ENCODE data around the gene FGD3.
A peak's percentile ranks its signal among the peaks of the same experiment; 100 is the strongest.

Gene FGD3

GRCh38 chr9:92964607-92965060 is 17.3 kb downstream of the FGD3 start:
- Mint-ChIP-seq H3K27ac (peak overlapping the region; percentile 99), H3K4me3 (peak overlapping the region; percentile 86), H3K27me3 (no peaks in the 10 kb centered on the region), H3K4me1 (peaks cover 62% of the 10 kb centered on the region), H3K9me3 (peaks cover 13% of the 10 kb centered on the region), H3K36me3 (peaks cover 63% of the 10 kb centered on the region)
- CTCF ChIA-PET = interaction anchor here (1.6 kb wide), 1 partner anchor 9 kb away, joined by 9 read pairs; no protein-coding TSS in a partner anchor
- no peak for DNase-seq

DNA sequence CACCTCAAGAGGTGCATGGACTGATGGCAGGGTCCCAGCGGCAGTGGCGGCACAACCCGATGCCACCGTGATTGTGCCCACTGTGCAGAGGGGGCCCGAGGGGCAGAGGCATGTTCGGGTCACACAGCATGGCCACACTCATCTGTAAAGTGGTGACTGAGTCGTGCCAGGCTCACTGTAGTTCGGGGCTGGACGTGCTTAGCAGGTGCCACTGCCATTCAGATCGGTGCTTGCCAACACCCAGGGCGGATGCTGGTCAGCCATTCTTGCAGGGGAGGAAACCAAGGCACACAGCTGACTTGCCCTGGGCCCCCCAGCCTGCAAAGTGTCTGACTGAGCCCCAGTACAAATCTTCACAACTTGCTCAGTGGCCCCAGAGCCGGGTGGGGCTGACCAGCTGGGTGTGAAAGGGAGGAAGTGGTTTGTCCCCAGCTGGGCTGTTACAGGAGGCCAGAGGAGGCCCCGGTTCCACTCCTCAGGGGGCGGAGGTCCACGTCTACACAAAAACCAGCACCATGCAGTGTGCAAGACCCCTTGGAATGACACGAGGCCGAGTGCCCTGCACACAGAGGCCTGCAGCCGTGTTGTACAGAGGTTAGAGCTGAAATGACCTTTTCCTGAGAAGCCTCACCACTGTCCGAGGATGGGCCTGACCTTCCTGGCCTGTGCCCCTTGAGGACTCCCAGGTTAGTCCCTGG is 17.9 kb downstream of the FGD3 start:
- Mint-ChIP-seq H3K27ac (peak overlapping the region; percentile 99), H3K36me3 (peaks cover 64% of the 10 kb centered on the region), H3K27me3 (no peaks in the 10 kb centered on the region), H3K4me3 (peak overlapping the region; percentile 86), H3K9me3 (peaks cover 10% of the 10 kb centered on the region), H3K4me1 (peaks cover 62% of the 10 kb centered on the region)
- CTCF ChIA-PET = interaction anchor here (1.1 to 1.6 kb wide), 2 partner anchors 9 to 11 kb away, joined by 3 to 9 read pairs; no protein-coding TSS in a partner anchor
- DNase-seq = peak; percentile 62

DNA sequence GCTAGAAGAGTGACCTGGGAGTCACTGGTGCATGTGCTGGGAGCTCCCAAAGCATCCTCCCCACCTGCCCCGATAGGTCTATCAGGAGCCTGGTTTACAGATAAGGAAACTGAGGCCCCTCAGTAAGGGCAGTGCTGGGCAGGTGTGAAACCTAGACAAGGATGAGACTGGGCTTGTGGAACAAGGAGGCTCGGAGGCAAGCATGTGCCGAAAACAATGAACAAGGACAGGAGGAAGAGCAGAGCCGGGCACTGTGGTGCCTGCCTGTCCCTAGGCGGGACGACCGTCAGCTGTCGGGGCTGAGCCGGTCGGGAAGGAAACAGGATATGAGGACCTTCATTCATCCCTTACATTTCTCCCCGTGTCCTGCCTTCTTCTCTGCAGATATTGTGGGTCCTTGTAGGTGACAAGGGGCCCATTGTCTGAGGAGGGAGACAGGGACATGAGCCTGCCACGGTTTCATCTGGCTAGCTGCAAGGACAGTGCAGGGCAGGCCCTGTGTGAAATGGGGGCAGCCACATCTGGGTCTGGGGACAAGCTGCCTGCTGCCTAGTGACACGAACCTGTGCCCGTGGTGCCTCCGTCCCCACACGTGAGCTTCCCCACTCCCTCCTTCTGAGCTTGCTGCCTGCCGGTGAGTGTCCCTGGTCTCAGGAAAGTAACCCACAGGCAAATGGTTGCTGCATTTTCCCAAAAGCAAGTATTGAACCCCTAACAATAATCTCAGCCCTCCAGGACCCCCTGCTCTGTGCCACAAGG is 18.6 kb downstream of the FGD3 start:
- no peak for DNase-seq

GRCh38 chr9:92966518-92966800 is 19.1 kb downstream of the FGD3 start:
- DNase-seq = no peak
- no peaks in the 10 kb centered on the region for H3K27me3 Mint-ChIP-seq
- CTCF ChIA-PET = interaction anchor here (0.6 to 2.8 kb wide), 5 partner anchors 9 to 133 kb away, joined by 3 to 12 read pairs (median 5); no protein-coding TSS in a partner anchor
- H3K27ac Mint-ChIP-seq = peak overlapping the region; percentile 99
- H3K9me3 Mint-ChIP-seq = peaks cover 7% of the 10 kb centered on the region
- H3K4me3 Mint-ChIP-seq = peak overlapping the region; percentile 86
- peaks cover 65% of the 10 kb centered on the region for H3K4me1 Mint-ChIP-seq
- peaks cover 64% of the 10 kb centered on the region for H3K36me3 Mint-ChIP-seq

More for the DNA sequence above, 18.6 kb downstream of the FGD3 start:
- Mint-ChIP-seq H3K36me3 (peaks cover 66% of the 10 kb centered on the region), H3K9me3 (peaks cover 10% of the 10 kb centered on the region), H3K4me3 (peak overlapping the region; percentile 86), H3K27me3 (no peaks in the 10 kb centered on the region), H3K27ac (peak overlapping the region; percentile 99), H3K4me1 (peaks cover 65% of the 10 kb centered on the region)
- CTCF ChIA-PET = interaction anchor here (0.6 to 2.8 kb wide), 5 partner anchors 10 to 133 kb away, joined by 3 to 12 read pairs (median 3); no protein-coding TSS in a partner anchor

DNA sequence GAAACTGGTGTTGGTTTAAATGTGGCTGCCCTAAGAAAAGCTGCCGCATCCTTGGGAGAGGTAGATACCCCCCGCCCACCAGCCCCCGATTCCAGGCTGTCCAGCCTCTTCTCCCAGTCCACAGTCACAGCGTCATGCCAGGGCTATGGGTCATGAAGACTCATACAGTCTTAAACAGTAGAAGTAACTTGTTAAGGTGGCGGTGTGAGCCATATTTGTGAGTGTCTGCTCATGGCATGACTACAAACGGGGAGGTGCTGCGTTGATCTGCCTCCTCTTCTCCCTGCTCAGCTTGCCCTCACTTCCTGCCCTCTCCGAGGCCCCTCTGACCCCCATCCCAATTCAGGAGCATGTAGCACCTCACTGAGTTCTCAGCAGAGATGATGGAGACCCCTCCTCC is 20.8 kb downstream of the FGD3 start:
- no peaks in the 10 kb centered on the region for H3K9me3 Mint-ChIP-seq
- peak overlapping the region; percentile 99 for H3K27ac Mint-ChIP-seq
- peak; percentile 54 for DNase-seq
- H3K27me3 Mint-ChIP-seq = no peaks in the 10 kb centered on the region
- H3K4me1 Mint-ChIP-seq = peaks cover 68% of the 10 kb centered on the region
- CTCF ChIA-PET = interaction anchor here (2.8 kb wide), 1 partner anchor 18 kb away, joined by 12 read pairs; no protein-coding TSS in a partner anchor
- peaks cover 68% of the 10 kb centered on the region for H3K36me3 Mint-ChIP-seq
- peak overlapping the region; percentile 86 for H3K4me3 Mint-ChIP-seq

DNA sequence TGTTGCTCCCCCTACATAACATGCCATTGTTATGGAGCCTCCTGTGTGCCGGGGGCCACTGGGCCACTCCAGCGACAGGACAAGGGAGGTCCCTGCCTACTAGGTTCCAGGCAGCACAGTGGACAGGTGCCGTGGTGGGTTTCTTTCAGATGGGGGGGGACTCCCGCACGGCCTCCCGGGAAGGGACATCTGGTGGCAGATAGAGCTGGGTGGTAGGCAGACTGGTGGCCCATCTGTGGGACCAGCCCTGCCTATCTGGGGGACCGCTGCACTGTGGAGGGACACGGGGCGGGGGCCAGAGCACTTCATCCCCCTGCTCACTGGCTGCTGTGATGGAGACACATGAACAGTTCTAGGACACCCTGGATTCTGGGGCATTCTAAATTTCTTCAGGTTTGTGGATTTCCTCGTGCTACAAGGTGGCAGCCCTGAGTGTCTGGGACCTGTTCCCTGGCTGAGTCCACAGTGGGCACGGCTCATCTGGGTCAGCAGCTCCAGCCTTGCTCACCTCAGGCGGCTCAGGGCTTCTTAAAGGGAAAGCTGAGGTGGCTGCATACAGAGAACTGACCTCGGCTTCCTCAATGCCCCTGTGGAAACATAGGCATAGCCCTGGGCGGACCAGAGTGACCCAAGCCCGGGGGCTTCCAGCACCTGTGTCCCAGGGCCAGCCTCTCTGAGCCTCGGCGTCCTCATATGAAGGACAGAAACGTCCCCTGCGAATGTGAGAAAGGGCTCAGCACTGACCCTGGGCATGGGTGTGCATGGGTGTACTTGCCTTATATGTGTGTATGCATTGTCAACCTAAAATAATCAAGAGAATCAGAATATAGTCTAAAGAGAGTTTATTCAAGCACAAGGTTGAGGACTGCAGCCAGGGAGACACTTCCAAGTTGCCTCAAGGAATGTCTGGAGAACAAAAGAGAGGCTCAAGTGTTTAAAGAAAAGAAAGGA is 22.5 kb downstream of the FGD3 start:
- Mint-ChIP-seq H3K36me3 (peaks cover 75% of the 10 kb centered on the region), H3K27me3 (no peaks in the 10 kb centered on the region), H3K9me3 (no peaks in the 10 kb centered on the region), H3K27ac (peak overlapping the region; percentile 99), H3K4me3 (peak overlapping the region; percentile 86), H3K4me1 (peaks cover 79% of the 10 kb centered on the region)
- CTCF ChIA-PET = interaction anchor here (0.9 kb wide), 1 partner anchor 18 kb away, joined by 3 read pairs; no protein-coding TSS in a partner anchor
- DNase-seq = no peak

DNA sequence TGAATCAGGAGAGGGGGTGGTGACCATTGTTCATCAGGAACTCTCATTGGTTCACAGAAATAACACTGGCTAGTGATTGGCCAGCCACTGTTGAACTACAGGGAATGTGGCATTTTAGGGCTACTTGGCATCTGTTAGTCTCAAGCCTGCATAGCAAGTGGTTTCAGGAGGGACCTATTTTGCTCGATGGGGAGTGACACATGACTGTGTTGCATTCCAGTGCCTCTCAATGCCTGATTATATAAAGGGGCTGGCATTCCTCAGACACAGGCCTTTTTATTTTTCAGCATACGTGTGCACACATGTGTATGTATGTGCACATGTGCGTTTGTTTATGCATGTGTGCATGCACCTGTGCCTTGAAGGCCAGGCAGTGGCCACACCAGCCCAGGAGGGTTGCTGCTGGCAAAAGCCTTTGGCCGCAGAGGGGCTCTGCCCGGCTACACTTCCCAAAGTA is 23.2 kb downstream of the FGD3 start:
- Mint-ChIP-seq H3K27ac (peak overlapping the region; percentile 99), H3K9me3 (no peaks in the 10 kb centered on the region), H3K4me1 (peaks cover 84% of the 10 kb centered on the region), H3K27me3 (no peaks in the 10 kb centered on the region), H3K4me3 (peak overlapping the region; percentile 86), H3K36me3 (peaks cover 74% of the 10 kb centered on the region)
- CTCF ChIA-PET = interaction anchor here (1.9 kb wide), 1 partner anchor 14 kb away, joined by 6 read pairs; no protein-coding TSS in a partner anchor
- DNase-seq = no peak

- Mint-ChIP-seq H3K36me3 (peaks cover 72% of the 10 kb centered on the region), H3K4me3 (peak overlapping the region; percentile 50), H3K27ac (peak overlapping the region; percentile 99), H3K9me3 (no peaks in the 10 kb centered on the region), H3K4me1 (peaks cover 90% of the 10 kb centered on the region), H3K27me3 (no peaks in the 10 kb centered on the region)
- CTCF ChIA-PET = interaction anchor here (1.9 kb wide), 1 partner anchor 14 kb away, joined by 6 read pairs; no protein-coding TSS in a partner anchor
- no peak for DNase-seq
Observed at GRCh38 chr9:92971121-92971520, 23.8 kb downstream of the FGD3 start.

DNA sequence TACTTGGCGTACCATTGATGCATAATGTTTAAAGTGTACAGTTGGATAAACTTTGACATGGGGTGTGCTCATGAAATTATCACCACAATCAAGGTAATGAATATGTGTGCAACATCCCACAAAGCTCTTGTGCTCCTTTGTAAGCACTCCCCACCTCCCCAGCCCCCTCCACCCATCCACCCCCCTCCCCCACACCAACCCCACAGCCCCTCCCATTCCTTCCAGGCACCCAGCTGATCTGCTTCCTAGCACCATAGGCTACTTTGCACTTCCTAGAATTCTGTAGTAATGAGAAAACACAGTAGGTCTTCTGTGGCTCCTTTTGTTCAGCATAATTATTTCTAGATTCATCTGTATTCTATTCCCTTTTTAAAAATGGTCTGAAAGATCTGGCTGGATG is 24.5 kb downstream of the FGD3 start:
- Mint-ChIP-seq H3K9me3 (no peaks in the 10 kb centered on the region), H3K27ac (peak overlapping the region; percentile 74), H3K36me3 (peaks cover 69% of the 10 kb centered on the region), H3K27me3 (no peaks in the 10 kb centered on the region), H3K4me1 (peaks cover 95% of the 10 kb centered on the region), H3K4me3 (peak overlapping the region; percentile 29)
- CTCF ChIA-PET = interaction anchor here (1.9 kb wide), 1 partner anchor 15 kb away, joined by 6 read pairs; no protein-coding TSS in a partner anchor
- DNase-seq = no peak

DNA sequence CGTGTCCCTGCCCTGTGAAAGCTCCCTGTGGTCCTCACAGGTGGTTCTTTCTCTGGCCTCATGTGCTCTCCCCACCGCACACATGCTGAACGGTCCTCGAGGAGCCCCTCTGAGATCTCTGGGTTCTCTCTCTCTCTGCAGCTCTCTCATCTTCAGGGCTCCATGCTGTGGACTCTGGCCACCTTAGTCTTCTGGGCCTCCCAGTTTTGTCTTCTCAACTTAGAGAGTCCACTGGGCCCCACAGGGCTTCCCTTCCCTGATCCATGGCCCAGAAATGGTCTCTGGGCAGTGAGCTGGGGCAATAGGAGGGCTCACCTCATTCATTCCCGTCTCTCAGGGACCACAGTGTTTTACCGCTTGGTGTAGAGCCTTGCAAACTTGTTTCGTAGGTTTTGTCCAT is 26.4 kb downstream of the FGD3 start:
- no peak for DNase-seq
- Mint-ChIP-seq H3K27ac (peak overlapping the region; percentile 74), H3K27me3 (no peaks in the 10 kb centered on the region), H3K4me1 (peaks cover 93% of the 10 kb centered on the region), H3K4me3 (no peak overlapping the region), H3K9me3 (no peaks in the 10 kb centered on the region), H3K36me3 (peaks cover 67% of the 10 kb centered on the region)
- CTCF ChIA-PET = interaction anchor here (1.1 to 1.3 kb wide), 2 partner anchors 12 to 30 kb away, joined by 3 read pairs; no protein-coding TSS in a partner anchor

DNA sequence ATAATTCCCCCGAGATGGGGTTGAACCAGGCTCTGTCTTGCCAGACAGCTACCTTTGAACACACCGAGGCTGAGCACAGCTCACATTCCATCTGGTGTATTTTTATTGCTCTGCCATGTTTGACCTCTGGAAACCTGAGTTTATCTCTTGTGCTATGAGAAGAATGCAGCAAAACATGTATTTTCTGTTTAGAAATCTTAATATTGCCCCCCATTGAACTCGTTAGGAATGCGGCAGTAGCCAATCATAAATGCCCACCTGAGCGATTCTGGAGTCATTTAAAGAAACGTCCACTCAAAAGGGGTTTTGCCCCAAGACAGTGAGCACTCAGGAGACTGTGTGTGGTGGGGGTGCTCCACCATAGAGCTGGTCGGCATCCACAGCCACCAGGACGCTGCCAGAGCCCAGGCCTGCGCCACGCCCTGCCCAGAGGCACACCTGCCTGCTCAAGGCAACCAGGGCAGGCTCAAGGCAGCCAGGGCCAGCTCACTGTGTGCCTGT is 26.9 kb downstream of the FGD3 start:
- CTCF ChIA-PET = interaction anchor here (1.1 to 1.3 kb wide), 2 partner anchors 12 to 29 kb away, joined by 3 read pairs; no protein-coding TSS in a partner anchor
- peaks cover 93% of the 10 kb centered on the region for H3K4me1 Mint-ChIP-seq
- H3K4me3 Mint-ChIP-seq = no peak overlapping the region
- DNase-seq = no peak
- H3K36me3 Mint-ChIP-seq = peaks cover 71% of the 10 kb centered on the region
- H3K27me3 Mint-ChIP-seq = no peaks in the 10 kb centered on the region
- peak overlapping the region; percentile 12 for H3K27ac Mint-ChIP-seq
- H3K9me3 Mint-ChIP-seq = peaks cover 1% of the 10 kb centered on the region

DNA sequence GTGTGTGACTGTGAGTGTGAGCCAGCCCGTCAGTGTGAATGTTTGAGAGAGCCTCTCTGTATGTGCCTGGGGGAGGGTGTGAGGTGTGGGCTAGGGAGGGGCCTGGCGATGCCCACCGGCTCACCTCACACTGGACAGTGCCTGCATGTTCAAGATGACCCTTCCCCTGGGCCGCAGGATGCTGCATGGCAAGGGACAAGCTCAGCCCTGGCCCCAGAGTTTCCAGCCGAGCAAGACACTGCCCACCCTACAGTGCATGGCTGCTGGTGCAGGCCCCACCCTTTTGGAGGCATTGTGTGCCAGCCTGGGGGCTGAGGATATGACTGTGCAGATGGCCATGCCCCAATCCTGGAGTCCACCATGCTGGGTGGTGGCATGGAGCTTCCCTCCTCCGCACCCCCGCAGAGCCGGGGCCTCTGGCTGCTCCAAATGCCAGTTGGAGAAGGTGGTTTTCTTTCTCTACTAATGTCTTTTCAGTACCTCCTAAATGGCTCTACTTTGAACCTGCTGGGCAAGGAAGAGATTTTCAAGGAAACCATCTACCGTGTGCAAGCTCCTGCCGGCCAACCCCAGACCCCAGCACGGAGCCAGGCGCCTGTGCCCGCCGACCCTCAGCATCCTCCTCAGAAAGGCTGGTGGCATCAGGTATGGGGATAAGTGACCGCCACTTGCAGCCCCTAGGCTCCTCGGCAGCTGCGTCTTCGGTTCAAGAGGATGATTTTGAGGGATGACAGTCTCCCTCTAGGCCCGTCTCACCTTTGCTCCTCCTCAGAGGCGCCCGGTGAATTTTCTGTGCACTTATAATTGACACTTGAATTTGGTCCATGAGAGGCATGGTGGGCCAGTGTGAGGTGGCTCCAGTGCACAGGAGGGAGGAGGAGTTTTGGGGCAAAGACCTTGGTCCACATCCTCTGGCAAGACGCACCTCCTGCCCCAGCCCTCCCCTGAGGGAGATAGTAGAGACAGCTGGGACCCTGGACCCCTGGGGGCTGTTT is 27.7 kb downstream of the FGD3 start:
- Mint-ChIP-seq H3K36me3 (peaks cover 70% of the 10 kb centered on the region), H3K9me3 (peaks cover 3% of the 10 kb centered on the region)

More for the DNA sequence above, 27.7 kb downstream of the FGD3 start:
- CTCF ChIA-PET = interaction anchor here (1.1 to 1.3 kb wide), 3 partner anchors 9 to 28 kb away, joined by 3 read pairs; no protein-coding TSS in a partner anchor
- H3K4me3 Mint-ChIP-seq = no peak overlapping the region
- no peaks in the 10 kb centered on the region for H3K27me3 Mint-ChIP-seq
- peaks cover 93% of the 10 kb centered on the region for H3K4me1 Mint-ChIP-seq
- no peak for DNase-seq
- peak overlapping the region; percentile 70 for H3K27ac Mint-ChIP-seq

Measured in activated naive CD4-positive, alpha-beta T cell treated with anti-CD3 and anti-CD28 coated beads, Interleukin-2, amount 10 ng/mL, durations not matched to agents 7 days and 5 days (primary cell).